Left renal cortex interstitium (tissue), 4 donors: ENCODE measurements around the gene SYNE4. TPM values are rescaled to one million over a fixed set of nuclear protein-coding genes. Genes with fewer than 3 reads are reported as not detected.
"Not testable (repeated sequence)": the region's sequence is repeated elsewhere in the genome, so short reads cannot be mapped to it uniquely, and the experiment has no call there.

Source experiments
- DNase-seq, 4 donors: peaks; one replicate each; pipeline ENCODE4 v3.0.0-alpha.2; 2013; ENCODE audit warnings: low read depth in 4 of 4, low spot score in 2 of 4, missing footprints in 1 of 4
- polyA plus RNA-seq, 4 donors: library from polyadenylated mRNA; unstranded; fragments of 120-200 nt; gene quantifications; one replicate each; pipeline ENCODE4 v1.2.1, GENCODE V29; 2013; ENCODE audit not compliant: insufficient read length in 4 of 4

Gene SYNE4
- polyA plus RNA-seq, 4 donors: 12.5 to 16.1 (median 13.3) TPM

DNA sequence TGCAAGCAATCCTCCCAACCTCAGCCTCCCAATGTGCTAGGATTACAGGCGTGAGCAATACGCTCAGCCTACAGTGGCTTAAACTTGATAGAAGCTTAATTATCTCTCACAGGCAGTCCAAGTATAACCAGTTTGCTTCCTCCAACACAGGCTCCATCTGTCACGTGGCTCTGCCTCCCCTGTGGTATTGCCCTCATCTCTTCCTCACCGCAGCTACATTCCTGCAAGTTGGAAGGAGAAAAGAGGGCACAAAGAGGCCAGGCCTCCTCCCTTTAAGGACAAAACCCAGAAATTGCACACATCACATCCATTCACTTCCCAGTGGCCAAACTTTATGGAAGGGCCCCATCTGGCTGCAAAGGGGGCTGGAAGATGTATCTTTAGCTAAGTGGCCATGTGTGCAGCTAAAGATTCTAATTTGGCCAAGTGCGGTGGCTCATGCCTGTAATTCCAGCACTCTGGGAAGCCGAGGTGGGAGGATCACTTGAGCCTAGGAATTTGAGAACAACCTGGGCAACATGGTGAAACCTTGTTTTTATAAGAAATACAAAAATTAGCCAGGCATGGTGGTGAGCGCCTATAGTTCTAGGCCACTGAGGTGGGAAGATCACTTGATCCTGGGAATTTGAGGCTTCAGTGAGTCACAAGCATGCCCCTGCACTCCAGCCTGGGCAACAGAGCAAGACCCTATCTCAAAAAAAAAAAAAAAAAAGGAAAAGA lies 16.7 kb downstream of the SYNE4 start:
- no peak for DNase-seq

DNA sequence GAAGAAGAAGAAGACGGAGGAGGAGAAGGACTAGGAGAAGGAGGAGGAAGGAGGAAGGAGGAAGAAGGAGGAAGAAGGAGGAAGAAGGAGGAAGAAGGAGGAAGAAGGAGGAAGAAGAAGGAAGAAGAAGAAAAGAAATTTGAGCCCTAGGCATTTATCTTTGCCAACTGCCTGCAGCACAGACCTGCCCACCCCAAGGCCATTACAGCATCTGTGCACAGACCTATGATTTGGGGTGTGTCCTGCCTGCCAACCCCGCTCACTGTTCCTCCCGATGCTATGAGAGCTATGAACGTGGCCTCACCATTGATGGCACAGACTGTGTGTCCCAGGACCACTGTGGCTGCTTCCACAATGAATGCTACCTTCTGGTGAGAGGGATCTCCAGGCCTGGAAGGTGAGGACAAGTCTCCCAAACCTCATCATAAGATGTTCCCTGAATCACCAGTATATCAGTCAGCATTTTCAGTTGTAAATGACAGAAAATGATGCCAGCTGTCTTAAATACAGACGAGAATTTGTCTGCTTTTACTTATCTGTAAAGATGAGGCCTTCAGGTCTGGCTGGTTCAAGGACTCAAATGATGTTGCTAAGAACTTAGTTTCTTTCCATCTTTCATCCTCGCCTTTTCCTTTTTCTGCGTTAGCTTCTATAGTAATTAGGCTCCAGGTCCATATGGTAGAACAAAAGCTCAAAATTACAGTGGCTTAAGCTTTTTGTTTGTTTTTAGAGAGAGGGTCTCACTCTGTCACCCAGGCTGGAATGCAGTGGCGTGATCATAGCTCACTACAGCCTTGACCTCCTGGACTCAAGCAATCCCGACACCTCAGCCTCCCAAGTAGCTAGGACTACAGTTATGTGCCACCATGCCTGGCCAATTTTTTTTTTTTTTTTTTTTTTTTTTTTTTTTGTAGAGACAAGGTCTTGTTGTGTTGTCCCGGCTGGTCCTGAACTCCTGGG lies 17.6 kb downstream of the SYNE4 start:
- no peak for DNase-seq

DNA sequence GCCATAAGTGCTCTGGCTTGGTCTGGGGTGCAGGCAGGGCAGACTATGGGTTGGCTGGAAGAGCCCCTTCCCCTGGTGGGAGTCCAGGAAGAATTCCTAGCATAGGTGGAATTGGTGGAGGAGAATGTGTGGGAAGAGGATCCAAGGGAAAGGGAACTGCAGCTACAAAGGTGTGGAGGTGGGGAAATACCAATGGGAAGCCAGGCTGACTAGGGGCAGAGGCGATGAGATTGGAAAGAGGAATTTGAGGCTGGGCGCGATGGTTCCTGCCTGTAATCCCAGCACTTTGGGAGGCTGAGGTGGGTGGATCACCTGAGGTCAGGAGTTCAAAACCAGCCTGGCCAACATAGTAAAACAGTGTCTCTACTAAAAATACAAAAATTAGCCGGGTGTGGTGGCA lies 18.5 kb downstream of the SYNE4 start:
- DNase-seq: no peak

DNA sequence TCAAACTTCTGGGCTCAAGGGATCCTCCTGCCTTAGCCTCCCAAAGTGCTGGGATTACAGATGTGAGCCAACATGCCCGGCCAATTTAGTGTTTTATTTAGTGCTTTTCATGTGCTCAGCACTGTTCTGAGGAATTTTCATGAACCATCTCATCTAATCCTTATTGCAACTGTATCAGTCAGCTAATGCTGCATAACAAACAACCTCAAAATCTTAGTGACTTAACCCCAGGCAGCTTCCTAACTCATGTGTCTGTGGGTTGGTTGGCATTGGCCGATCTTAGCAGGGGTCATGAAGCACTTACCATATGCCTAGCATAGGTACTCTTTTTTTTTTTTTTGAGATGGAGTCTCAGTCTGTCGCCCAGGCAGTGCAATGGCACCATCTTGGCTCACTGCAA lies 19.8 kb downstream of the SYNE4 start:
- DNase-seq: no peak

GRCh38 chr19:35987571-35987896 lies 21.1 kb downstream of the SYNE4 start:
- no peak for DNase-seq

DNA sequence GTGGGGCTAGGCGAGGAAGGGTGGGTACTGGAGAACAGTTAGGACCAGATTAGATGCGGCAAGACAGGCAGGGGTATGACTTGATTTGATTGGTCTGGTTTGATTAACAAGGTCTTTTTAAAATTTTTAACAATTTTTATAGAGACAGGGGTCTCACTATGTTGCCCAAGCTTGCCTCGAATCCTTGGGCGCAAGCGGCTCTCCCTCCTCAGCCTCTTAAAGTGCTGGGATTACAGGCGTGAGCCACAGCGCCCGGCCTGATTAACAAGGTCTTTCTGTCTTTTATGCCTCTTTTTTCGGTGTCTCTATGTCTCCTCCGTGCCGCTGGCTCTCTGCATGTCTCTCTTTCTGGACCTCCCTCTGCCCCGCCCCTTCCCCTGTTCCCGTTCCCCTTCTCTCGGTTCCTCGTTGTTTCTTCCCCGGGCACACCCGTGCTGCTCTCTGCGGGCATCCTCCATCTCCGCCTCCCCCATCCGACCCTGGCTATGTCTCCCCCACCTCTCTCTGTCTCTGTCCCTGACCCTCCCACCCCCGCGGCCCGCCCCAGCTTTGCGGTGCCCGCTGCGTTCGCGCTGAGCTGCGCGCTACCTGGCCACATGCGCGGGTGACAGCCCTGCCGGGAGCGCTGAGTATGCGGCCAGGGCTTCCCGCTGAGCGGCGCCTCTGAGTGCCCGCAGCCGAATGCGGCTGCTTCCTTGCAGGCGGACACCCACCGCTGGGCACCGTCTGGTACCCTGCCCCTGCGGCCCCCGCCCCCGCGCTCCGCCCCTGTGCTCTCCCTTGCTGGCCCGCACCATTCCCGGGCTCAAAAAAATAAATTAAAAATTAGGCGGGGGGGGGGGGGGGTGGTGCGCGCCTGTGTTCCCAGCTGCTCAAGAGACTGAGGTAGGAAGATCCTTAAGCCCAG lies 21.7 kb downstream of the SYNE4 start:
- no peak for DNase-seq

- no peak for DNase-seq
Measured at GRCh38 chr19:35986111-35986510, 22.5 kb downstream of the SYNE4 start.

DNA sequence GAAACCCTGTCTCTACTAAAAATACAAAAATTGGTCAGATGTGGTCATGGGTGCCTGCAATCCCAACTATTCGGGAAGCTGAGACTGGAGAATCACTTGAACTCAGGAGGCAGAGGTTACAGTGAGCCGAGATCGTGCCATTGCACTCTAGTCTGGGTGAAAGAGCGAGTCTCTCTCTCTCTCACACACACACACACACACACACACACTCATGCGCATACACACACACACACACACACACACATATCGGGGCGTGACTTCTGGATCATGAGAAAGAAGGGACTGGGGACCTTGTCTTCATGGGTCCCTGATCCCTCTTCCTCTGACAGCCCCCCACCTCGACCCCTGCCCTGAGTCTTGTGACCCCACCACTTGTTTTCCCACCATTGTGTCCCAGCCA lies 25.4 kb downstream of the SYNE4 start:
- DNase-seq: no peak

DNA sequence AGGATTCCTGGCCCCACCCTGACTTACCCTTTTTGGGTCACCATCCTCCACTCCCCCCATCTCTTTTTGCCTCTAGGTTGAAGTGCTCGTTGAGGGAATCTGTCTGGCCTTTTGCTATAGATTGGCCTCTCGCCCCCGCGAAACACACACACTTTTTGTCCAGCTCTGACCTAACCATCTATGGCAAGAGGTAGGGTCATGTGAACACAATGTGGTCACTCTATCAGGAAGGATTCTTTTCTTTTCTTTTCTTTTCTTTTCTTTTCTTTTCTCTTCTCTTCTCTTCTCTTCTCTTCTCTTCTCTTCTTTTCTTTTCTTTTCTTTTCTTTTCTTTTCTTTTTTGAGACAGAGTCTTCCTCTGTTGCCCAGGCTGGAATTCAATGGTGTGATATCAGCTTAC lies 27.6 kb downstream of the SYNE4 start:
- not testable (repeated sequence) for DNase-seq

DNA sequence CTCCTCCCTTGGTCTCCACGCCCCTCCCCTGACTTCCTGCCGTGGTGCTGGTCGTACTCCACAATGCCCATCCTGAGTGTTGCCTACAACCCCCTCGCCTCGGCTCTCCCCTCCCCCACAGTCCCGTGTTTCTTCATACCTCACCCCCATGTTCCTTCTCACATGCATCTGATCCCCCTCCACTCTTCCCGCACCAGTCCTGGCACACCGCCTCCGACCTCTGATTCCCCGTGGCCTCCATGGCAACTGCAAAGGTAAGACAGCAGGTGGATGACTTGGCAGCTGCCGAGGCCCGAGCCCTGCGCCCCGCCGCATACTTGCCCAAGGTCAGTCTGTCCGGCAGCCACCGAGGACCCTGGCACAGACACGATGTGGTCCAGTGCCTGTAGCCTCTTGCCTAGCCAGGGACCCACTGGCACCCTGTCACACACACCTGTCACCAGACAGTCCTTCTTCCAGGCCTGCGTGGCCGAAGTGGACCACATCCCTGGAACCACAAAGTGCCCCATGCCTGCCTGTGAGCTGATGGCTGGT lies 29.7 kb downstream of the SYNE4 start:
- DNase-seq: no peak

DNA sequence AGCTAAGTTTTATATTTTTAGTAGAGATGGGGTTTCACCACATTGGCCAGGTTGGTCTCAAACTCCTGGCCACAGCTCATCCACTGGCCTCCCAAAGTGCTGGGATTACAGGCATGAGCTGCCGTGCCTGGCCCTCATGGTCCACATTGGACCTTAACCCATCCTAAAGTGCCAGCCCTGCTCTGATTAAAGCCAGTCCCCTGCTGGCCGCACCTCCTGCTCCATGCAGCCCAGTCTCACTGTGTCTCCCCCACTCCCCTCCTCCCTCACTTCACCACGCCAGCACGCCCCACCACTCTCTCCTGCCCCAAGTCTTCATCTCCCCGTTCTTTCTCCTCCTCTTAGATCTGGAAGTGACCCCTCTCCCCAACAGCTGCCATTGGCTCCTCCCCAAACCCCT lies 30.3 kb downstream of the SYNE4 start:
- no peak for DNase-seq

DNA sequence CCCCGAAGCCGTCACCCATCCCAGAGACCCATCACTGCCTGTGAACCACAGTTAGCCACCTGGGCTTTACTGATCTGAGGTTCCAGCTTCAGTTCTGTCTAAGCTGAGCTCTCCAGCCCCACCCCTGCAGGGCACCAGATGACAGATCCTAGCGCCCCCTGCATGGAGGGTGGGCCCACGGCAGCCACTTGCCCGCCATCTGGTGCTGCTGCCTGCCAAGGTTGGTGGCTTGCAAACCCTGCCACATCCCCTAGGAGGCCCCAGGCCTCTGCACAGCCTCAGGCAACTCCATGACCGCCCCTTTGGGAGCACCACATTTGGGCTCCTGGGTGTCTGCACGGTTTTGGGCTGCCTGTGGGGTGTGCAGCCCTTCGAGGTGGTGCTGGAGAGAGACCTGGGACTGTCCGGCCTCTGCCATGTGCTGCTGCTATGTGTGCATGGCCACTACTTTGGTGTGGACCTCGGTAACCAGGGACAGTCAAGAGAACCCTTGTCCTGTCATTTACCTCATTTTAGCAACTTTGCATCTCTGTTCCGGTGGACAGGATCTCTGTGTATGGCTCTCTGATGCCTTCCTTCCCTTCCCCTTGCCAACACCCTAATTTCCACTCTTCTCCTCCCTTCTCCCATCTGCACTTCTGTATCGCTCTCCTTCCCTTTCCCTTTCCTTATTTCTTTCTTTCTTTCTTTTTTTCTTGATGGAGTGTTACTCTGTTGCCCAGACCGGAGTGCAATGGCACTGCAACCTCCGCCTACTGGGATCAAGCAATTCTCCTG lies 31.0 kb downstream of the SYNE4 start:
- no peak for DNase-seq

- DNase-seq: no peak
Measured at GRCh38 chr19:35975608-35976214, 32.9 kb downstream of the SYNE4 start.

DNA sequence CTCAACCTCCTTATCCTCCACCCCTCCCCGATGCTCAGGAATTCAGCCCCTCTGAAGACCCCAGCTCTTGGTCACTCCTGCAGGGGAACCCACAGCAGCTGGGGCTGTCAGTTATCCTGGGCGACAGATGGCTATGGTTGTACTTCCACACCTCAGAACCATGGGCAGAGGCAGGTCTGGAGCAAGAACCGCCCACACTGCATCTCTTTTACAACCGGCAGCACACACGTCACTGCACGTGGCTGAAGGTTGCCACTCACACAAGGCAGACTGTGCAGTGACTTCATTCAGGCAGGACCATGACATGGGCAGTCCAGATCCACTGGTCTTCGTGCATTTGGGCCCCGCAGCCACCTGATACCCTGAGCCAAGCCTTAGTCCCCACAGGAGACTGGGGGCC lies 35.1 kb downstream of the SYNE4 start:
- no peak for DNase-seq

DNA sequence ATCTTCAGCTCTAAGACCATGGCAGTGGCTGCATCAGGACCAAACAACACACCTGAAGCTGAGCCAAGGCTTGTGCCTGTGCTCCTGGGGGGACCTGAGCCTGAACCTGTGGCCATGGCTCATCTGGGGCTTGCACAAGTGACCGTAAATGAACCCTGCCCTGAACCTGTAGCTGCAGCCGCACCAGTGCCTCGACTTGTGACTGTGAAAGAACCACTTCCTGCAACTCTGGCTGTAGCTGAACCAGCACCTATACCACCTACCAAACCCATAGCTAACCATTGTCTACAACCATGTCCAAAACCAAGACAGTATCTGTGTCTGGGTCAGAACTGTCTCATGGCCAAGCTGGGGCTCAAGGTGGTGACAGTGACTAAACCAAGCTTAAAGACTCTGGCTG lies 41.8 kb downstream of the SYNE4 start:
- no peak for DNase-seq

DNA sequence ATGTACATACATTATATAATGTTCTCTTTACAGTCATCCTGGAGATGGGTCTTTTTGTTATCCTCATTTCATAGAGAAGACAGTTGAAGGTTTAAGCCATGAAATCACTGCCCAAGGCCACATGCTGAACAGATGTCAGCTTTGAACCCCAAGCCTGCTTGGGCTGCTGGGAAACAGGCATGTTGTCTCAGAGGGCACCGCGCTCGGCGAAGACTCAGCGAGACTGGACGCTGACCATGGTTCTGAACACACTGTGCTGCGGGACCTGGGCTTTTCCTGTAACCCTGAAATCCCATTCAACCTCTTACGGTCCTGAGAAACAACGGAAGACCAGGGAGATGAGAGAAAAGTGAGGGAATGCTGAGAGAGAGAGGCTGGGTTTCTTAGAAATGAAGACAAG lies 45.1 kb downstream of the SYNE4 start:
- peak in 3 of 4 donors; percentile 31 to 74 (median 44) for DNase-seq

DNA sequence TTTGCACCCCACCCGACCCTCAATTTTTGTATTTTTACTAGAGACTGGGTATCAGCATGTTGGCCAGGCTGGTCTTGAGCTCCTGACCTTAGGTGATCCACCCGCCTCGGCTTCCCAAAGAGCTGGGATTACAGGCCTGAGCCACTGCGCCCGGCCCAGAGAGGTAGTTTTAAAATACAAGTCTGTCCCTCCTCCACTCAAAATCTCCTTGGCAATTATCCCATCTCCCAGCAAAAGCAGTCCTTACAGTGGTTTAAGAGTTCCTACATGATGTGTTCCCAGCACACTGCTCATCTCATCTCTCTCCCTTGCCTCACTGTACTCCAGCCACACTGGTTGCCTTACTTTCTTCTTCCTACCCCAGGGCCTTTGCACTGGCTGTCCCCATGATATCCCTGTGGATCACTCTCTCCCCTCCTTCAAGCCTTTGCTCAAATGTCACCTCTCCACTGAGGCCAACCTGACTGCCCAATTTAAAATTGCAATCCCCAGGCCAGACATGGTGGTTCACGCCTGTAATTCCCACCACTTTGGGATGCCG lies 48.1 kb downstream of the SYNE4 start:
- no peak for DNase-seq

GRCh38 chr19:35959968-35960320 lies 48.7 kb downstream of the SYNE4 start:
- DNase-seq: no peak
